ENCODE results near the gene OR13C2. TPM values are rescaled to one million over a fixed set of nuclear protein-coding genes. Genes with fewer than 3 reads are reported as not detected.
"Not testable (repeated sequence)": the region's sequence is repeated elsewhere in the genome, so short reads cannot be mapped to it uniquely, and the experiment has no call there.

The OR13C2 gene, protein sequence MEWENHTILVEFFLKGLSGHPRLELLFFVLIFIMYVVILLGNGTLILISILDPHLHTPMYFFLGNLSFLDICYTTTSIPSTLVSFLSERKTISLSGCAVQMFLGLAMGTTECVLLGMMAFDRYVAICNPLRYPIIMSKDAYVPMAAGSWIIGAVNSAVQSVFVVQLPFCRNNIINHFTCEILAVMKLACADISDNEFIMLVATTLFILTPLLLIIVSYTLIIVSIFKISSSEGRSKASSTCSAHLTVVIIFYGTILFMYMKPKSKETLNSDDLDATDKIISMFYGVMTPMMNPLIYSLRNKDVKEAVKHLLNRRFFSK
- total RNA-seq = not detected in 2 replicates

DNA sequence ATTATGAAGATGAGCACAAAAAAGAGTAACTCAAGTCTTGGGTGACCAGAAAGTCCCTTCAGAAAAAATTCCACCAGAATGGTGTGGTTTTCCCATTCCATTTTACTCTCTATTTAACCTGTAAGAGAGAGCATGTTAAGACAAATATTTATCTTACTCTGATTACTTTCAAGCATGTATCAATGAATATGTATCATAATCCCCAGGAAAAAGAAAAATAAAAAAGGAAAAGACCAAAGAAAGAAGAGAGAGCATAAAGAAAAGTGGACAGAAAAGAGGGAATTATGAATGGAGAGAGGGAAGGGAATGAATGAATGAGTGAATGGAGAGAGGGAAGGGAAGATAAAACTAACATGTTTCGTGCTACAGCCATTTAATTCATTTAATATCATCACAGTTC lies at the start of gene OR13C2:
Gene OR13C2, minus strand, starts transcription at position 101 of the 400 bp plus-strand sequence. Its CDS starts 0 bp downstream, at position 101.
- DNase-seq = not testable (repeated sequence)

DNA sequence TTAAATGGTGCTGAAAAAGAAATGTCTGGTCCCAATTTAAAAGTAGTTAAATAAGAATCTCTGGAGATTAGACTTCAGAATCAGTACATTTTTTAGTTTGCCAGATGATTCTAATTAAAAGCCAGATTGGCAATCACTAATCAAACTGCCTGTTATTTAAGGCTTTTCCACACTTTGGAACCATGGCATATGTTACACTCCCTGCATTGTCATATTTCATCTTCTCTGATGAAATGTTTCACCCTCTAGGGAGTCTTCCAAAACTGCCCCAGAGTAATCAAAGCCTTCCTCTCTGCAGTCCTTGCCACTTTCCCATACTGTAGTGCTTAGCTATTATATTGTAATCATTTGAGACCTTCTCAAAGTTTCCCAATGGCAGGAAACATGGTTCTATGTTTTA lies 30.0 kb upstream of the OR13C2 start:
- DNase-seq = no peak

DNA sequence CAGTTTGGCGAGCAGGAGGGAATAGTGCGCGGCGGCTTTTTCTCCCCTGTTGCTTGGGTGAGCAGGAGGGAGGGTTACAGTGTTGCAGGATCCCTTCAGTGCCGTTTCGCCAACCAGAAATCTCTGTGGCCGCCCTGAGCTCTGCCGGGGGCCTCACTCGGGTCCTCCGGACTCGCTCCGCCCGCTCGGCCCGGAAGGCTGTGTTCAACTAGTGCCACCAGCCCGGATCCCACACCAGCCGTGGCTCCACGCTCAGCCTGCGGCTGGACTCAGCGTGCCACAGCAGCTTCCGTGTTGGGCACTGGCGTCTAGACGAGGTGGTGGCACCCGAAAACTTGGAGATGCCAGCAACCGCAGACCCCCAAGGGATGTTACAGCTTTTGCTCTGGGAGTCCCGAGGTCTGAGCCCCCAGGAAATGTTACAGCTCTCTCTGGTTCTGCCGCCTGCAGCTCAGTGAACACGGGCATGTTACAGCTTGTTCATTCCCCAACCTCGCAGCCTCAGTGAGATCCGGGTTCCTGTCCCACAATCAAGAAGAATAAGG lies 28.6 kb upstream of the OR13C2 start:
- DNase-seq = no peak

DNA sequence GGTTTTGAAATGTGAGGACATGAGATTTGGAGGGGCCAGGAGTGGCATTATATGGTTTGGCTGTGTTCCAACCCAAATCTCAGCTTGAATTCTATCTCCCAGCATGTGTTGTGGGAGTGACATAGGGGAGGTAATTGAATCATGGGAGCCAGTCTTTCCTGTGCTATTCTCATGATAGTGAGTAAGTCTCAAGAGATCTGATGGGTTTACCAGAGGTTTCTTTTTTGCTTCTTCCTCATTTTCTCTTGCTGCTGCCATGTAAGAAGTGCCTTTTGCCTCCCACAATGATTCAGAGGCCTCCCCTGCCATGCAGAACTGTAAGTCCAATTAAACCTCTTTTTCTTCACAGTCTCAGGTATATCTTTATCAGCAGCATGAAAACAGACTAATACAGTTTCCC lies 20.5 kb upstream of the OR13C2 start:
- not testable (repeated sequence) for DNase-seq

DNA sequence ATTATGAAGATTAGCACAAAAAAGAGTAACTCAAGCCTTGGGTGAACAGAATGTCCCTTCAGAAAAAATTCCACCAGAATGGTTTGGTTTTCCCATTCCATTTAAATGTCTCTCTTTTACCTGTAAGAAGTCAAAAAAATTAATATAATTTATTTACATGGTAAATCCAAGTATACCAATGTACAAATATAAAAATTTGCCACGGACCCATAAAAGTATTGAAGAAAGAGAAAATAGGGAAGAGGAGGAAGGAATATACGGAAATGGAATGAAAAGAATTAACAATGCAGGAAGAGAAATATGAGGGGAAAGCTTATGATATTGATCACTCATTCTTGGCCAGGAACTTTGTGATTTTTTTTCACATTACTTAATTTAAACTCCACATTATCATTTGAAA lies 12.7 kb upstream of the OR13C2 start, which contains the start of gene OR13C9:
Gene OR13C9, minus strand, starts transcription at position 101 of the 400 bp plus-strand sequence. Its CDS starts 0 bp downstream, at position 101.
- DNase-seq = no peak

DNA sequence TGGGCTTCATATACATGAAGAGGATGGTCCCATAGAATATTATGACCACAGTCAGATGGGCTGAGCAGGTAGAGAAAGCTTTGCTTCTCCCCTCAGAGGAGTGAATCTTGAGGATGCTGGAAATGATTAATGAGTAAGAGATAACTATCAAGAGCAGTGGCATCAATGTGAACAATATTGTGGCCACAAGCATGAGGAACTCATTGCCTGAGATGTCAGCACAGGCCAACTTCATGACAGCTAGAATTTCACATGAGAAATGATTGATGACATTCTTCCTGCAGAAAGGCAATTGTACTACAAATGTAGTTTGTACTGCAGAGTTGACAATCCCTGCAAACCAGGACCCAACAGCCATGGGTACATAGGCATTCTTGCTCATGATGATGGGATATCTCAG lies 12.0 kb upstream of the OR13C2 start:
- no peak for DNase-seq

DNA sequence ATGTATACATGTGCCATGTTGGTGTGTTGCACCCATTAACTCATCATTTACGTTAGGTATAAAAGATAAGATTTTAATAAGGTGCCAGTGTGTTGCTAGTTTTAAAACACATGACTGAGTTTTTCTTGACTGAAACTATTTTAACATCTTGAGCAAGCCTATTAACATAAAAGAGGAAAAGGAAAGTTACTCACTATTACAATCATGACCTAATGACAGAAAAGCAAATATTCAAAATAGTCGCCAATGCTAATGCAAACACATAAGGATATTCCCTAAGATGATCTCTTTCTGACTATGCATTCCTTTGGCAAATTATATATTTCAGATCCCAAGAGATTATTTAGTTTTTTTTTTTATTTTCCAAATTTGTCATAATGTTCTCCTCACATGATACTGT lies 5.8 kb upstream of the OR13C2 start:
- no peak for DNase-seq

DNA sequence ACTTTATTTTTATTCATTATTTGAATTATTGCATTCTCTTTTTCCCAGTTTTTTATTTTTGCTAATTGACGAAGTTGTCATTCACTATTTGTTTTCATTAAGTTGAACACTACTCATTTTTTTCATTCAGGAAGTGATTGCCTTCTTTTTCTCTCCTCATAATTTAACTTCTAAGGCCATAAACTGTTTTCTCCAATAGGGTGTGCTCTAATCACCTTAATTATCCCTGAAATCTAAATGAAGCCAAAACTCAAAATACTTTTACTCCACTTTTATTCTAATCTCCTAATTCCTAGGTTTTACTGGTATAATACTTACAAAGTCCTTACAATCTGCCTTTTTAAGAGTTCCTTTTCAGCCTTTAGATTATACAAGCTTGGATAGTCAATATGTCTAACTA lies 2.9 kb upstream of the OR13C2 start:
- no peak for DNase-seq

DNA sequence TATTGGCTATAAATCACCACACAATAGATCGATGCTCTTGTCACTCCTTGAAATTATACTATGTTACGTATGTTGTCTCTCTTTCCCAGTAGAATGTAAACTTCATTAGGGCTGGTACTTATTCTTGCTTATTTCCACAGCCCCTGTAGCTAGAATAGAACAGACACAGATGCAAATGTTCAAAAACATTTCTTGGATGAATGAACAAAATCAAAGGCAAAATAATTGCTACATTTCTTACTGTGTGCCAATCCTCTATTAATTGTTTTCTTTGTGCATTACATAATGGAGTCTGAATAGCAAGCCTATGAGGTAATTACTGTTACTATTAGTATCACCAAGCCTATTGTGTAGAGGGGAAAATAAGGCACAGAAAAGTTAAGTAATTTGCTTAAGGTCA lies 725 bp upstream of the OR13C2 start:
- no peak for DNase-seq

DNA sequence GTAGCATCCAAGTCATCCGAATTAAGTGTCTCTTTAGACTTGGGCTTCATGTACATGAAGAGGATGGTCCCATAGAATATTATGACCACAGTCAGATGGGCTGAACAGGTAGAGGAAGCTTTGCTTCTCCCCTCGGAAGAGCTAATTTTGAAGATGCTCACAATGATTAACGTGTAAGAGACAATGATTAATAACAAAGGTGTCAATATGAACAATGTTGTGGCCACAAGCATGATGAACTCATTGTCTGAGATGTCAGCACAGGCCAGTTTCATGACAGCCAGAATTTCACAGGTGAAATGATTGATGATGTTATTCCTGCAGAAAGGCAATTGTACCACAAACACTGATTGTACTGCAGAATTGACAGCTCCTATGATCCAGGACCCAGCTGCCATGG lies 626 bp downstream of the OR13C2 start:
- no peak for DNase-seq

DNA sequence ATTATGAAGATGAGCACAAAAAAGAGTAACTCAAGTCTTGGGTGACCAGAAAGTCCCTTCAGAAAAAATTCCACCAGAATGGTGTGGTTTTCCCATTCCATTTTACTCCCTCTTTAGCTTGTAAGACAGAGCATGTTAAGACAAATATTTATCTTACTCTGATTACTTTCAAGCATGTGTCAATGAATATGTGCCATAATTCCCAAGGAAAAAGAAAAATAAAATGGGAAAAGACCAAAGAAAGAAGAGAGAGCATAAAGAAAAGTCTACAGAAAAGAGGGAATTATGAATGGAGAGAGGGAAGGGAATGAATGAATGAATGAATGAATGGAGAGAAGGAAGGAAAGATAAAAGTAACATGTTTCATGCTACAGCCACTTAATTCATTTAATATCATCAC lies 6.1 kb downstream of the OR13C2 start, which contains the start of gene OR13C5:
Gene OR13C5, minus strand, starts transcription at position 101 of the 400 bp plus-strand sequence. Its CDS starts 0 bp downstream, at position 101.
- not testable (repeated sequence) for DNase-seq

DNA sequence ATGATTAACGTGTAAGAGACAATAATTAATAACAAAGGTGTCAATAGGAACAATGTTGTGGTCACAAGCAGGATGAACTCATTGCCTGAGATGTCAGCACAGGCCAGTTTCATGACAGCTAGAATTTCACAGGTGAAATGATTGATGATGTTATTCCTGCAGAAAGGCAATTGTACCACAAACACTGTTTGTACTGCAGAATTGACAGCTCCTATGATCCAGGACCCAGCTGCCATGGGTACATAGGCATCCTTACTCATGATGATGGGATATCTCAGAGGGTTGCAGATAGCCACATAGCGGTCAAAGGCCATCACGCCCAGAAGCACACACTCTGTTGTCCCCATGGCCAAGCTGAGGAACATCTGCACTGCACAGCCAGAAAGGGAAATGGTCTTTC lies 6.7 kb downstream of the OR13C2 start:
- DNase-seq = not testable (repeated sequence)

DNA sequence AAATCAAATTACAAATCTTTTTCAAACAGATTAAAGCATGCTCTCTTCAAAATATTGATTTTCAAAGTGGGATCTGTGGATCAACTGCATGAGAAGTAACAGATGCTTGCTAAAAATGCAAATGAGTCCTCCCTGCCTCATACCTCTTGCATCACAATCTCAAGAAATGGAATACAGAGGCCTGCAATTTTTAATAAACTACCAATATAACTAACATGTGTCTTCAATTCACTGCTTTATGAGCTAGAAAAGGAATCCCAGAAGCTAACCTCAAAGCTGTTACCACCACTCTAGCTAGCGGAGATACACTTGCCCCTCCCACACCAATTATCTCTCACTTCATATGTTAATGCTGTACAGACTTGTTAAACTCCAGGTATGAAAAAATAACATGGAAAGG lies 15.8 kb downstream of the OR13C2 start:
- DNase-seq = no peak

DNA sequence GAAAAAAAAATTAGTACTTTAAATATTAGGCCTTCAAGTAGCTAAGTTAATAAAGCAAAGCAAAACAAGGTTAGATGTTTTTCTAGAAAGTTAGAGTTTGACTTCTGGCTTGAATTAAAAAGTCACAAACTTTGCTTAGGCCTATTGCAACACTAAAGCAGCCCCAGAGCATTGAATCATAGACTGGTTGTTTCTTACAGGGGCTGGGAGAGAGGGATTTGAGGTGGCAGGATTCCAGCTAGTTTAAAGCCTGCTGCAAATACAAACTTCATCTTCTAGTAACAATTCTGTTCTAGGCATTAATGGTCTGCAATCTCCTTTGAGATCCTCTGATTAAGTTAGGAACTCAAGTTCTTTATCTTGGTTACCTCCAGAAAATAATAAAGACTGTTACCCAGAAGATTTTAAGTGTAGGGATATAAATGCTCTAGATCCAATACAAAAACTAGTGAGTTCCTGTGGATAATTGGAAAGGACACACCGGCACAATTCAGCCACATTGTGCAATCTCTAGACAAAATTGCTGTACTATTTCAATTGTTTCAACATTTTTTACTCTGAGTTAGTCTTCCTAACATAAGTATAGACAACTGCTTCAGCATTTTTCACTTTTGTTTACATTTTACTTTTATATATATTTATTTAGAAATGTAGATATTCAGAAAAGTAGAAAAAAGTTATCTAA lies 18.8 kb downstream of the OR13C2 start:
- no peak for DNase-seq

DNA sequence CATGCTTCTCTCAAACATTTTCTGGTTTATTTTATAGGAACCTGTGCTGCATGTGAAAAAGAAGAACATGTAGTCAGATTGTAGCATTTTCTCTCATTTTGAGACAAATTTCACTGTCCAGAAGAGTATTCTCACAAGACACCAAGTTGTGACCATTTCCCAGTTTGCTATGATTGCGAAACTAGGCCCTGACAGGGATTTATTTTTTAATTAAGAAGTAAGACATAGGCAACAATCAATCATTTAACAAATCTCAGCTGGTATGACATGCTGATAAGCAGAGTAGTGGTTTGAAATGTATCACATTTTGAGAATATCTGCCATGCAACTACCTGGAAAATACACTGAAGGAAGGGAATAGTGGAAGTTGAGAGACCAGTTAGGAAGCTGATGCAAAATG lies 24.9 kb downstream of the OR13C2 start:
- no peak for DNase-seq

DNA sequence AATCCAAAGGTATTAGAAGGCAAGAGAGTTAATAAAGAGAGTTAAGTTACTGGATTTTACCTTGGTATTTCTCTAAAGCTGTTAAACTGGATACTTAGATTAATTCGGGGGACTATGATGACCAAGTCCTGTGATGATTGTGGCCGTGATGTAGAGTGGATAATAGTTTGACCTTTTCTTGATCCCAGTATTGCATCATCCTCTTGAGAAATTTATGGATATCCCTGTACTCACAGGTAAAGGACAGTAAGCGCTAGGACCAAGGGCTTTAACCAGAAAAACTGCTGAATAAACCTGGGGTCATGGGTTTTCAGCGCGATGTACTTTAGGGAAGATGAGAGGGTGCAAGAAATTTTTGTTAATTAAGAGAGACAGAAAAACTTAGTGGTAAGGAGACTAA lies 28.2 kb downstream of the OR13C2 start:
- no peak for DNase-seq

DNA sequence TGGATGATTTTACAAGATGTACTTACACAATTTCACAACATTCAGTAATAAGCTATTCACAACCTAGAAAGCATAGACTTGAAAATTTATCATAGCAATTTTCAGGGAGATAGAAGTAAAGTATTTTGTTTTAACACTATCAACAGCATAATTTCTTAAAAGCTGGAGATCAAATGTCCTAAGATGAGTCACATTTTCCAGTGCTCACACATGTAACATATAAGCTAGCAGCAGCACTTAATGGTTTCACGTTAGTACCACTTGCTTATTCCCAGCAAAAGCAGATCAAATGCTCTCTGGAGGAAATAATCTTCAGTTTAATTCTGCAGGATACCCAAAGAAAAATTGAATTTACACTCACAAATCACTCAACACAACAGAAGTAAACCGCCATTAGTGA lies 30.0 kb downstream of the OR13C2 start:
- DNase-seq = no peak

DNA sequence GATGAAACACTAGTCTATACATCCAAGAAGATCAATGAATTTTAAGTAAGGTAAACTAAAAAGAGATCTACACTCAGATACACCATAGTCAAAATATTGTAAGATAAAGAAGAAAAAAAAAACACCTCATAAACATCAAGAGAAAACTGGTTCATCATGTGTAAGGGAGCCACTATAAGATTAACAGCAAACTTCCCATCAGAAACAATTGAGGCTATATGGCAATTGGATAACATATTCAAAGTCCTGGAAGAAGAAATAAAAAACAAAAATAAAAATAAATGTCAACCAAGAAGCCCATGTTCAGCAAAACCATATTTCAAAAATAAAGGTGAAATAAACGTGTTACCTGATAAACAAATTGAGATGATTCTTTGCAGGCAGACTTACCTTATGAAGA lies 32.8 kb downstream of the OR13C2 start:
- DNase-seq = no peak

DNA sequence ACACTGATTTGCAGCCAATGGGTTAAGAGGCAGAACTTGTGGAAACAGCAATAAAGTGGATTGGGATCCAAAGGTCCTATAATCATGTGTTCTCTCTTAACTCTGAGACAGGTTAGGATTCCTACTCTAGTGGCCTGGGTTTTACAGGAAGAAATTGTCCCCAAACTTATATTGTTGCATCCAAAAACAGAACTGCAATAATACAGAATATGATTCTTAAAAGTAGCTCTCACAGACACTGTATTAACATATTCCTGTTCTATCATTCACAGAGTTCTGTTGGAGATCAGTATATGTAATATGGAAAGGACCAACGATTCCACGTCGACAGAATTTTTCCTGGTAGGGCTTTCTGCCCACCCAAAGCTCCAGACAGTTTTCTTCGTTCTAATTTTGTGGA lies 36.6 kb downstream of the OR13C2 start, which contains the start of gene OR13C8:
Gene OR13C8, plus strand, starts transcription at position 301 of the 400 bp plus-strand sequence. Its CDS starts 0 bp downstream, at position 301.
- no peak for DNase-seq

DNA sequence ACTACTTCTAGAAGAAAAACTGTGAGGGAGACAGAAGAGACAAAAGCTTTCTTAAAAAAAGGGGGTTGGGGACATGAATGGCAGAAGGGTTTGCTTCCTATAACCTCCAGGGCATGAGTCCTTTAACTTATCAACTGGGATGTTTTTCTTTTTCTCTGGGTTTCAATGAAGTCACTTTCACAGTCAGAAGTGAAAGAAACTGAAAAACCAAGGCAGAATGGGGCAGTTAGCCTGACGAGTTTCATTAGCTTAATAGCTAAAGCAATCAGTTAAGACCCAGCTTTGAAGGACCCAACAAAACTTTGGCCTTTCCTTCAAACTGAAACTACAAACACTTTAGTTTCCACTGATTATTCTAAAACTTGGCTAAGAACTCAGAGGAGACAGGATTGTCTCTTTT lies 41.1 kb downstream of the OR13C2 start:
- no peak for DNase-seq

DNA sequence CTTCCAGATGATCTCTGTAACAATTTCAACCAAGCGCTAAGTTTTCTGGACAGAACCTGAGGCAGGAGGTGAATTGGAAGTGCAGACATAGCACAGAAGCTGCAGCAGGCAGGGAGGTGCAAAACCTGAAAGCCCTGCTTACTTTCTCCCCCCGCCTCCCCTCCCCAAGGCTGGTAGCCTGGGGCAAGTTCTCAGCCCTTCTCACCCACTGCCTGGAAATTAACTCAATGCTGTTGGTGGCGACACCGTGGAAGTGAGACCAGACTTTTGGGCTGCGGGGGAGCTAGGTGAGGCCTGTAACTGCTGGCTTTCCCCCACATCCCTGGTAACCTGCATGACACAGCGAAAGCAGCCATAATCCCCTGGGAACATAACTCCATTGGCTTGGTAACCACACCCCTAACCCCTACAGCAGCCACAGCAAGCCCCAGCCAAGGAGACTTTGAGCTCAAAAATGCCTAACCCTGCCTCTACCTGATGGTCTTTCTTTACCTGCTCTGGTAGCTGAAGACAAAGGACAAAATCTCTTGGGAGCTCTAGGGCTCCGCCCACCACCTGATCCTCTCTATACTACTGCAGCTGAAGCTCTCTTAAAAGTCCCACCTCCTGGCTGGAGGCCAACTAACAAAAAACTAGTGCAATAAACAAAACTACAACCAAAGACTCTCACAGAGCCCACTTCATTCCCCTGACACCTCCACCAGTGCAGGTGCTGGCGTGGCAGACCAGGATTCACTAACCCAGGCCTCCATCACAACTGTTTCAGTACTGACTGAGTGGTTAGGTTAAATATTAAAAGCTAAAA lies 48.4 kb downstream of the OR13C2 start:
- DNase-seq = no peak

DNA sequence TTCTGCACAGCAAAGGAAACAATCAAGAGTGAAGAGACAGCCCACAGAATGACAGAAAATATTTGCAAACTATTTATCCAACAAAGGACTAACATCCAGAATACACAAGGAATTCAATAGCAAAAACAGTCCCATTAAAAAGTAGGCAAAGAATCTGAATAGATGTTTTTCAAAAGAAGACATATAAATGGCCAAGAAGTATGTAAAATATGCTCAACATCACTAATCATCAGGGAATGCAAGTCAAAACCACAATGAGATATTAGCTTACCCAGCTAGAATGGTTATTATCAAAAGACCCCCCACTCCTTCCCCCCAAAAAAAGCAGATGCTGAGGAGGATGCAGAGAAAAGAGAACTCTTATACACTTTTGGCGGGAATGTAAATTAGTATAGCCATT lies 49.9 kb downstream of the OR13C2 start:
- no peak for DNase-seq

All from dermis blood vessel endothelial cell (primary cell).